ENCODE data around the gene TBC1D3I. TPM values are rescaled to one million over a fixed set of nuclear protein-coding genes. Genes with fewer than 3 reads are reported as not detected.
"Not testable (repeated sequence)": the region's sequence is repeated elsewhere in the genome, so short reads cannot be mapped to it uniquely, and the experiment has no call there.

TBC1D3I gene
- total and polyA plus RNA-seq, 2 experiments from 2014 or later, result not detected

DNA sequence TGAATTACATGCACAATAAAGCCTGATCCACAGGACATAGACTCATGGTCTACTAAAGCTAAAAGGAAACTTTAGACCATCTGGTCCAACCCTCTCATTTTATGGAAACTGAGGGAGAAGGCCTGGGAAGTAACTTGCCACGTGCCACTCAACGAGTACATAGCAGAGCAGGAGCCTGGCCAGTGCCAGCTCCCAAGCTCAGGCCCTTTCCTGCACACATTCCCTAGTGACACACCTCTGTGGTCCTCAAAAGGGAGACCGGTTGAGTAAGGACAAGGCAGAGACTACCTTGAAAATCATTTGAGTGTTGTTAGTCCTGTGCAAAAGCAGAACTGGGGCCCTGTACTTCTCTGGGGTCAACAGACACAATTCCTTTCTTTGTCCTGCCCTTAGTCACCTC, 50.7 kb downstream of the TBC1D3I start:
- no peaks in the 10 kb centered on the region for H3K36me3 ChIP-seq (ENCODE audit: low read depth)
- no peaks in the 10 kb centered on the region for H3K79me2 ChIP-seq (ENCODE audit: insufficient read depth)
- H3K27ac ChIP-seq, result no peak overlapping the region
- no peak overlapping the region for H2AFZ ChIP-seq
- no peak overlapping the region for H3K9ac ChIP-seq
- H3K4me2 ChIP-seq (ENCODE audit: unreplicated experiment), result no peak overlapping the region
- no peaks in the 10 kb centered on the region for H3F3A ChIP-seq (ENCODE audit: insufficient read depth)
- H3K9me3 ChIP-seq (ENCODE audit: low read depth), result no peaks in the 10 kb centered on the region
- 40 to 51% methylated on average over 3 of the region's 3 CpGs for WGBS, 2 experiments (ENCODE audit: low coverage in 1 of 2, low lambda C conversion rate in 2 of 2, missing lambda C conversion rate in 2 of 2)
- peaks cover 16% of the 10 kb centered on the region for H3K27me3 ChIP-seq (replicated peaks; ENCODE audit: insufficient read depth)
- no peaks in the 10 kb centered on the region for H3K9me2 ChIP-seq (ENCODE audit: insufficient read depth)
- no peak overlapping the region for H3K4me3 ChIP-seq
- no peak for TF ChIP-seq EZH2 (IDR thresholded peaks at IDR 0.05; ENCODE audit: insufficient read depth, poor library complexity, severe bottlenecking)
- TF ChIP-seq EZH2phosphoT487 (IDR thresholded peaks at IDR 0.05; ENCODE audit: insufficient read depth, low read depth), result no peak
- H4K20me1 ChIP-seq (ENCODE audit: insufficient read depth), result no peaks in the 10 kb centered on the region
- DNase-seq, result no peak
- H3K4me1 ChIP-seq (ENCODE audit: insufficient read depth), result no peaks in the 10 kb centered on the region
- in situ Hi-C loops (cut with MboI), result no loop called here

DNA sequence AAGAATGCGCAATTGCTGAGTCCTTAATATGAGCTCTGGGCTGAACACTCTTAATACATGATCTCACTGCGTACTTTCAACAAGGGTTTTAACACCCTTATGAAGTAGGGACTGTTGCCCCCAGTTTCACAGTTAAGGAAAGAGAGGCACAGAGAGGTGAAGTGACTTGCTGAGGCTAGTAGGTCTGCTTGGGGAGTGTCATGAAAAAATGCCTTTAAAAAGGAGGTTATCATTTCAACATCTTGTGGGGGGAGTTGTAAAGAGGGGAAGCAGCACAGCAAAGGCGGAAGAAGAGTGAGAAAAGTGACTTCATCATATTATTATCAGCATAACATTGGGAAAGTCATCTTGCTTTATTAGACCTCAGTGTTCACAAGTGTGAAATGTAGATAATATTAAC, 51.4 kb downstream of the TBC1D3I start:
- Histone ChIP-seq H3K4me3 (no peak overlapping the region), H3K9me3 (ENCODE audit: low read depth) (no peaks in the 10 kb centered on the region), H3F3A (ENCODE audit: insufficient read depth) (no peaks in the 10 kb centered on the region), H3K4me2 (ENCODE audit: unreplicated experiment) (no peak overlapping the region), H3K9ac (no peak overlapping the region), H3K79me2 (ENCODE audit: insufficient read depth) (no peaks in the 10 kb centered on the region), H3K4me1 (ENCODE audit: insufficient read depth) (no peaks in the 10 kb centered on the region), H3K27ac (no peak overlapping the region), H3K36me3 (ENCODE audit: low read depth) (no peaks in the 10 kb centered on the region), H3K9me2 (ENCODE audit: insufficient read depth) (no peaks in the 10 kb centered on the region), H3K27me3 (replicated peaks; ENCODE audit: insufficient read depth) (peaks cover 16% of the 10 kb centered on the region), H4K20me1 (ENCODE audit: insufficient read depth) (no peaks in the 10 kb centered on the region), H2AFZ (no peak overlapping the region)
- no peak for DNase-seq
- TF ChIP-seq EZH2 (IDR thresholded peaks at IDR 0.05; ENCODE audit: insufficient read depth, poor library complexity, severe bottlenecking) (no peak), EZH2phosphoT487 (IDR thresholded peaks at IDR 0.05; ENCODE audit: insufficient read depth, low read depth) (no peak)
- 58 to 60% methylated on average over 3 of the region's 3 CpGs for WGBS, 2 experiments (ENCODE audit: low coverage in 1 of 2, low lambda C conversion rate in 2 of 2, missing lambda C conversion rate in 2 of 2)
- in situ Hi-C loops (cut with MboI), result no loop called here

DNA sequence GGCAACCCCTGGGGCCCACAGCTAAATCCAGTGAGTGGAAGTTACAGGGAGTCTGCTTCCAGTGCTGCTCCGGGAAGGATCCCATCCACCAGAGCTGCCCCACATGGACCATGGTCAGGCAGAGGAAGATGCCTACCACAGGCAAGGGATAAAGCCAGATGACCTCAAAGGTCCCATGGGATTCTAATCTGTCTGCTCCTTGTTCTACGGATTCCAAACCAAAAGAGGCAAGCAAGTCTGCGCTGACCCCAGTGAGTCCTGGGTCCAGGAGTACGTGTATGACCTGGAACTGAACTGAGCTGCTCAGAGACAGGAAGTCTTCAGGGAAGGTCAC, 52.1 kb downstream of the TBC1D3I start:
- H3K4me1 ChIP-seq (ENCODE audit: insufficient read depth), result no peaks in the 10 kb centered on the region
- H4K20me1 ChIP-seq (ENCODE audit: insufficient read depth), result no peaks in the 10 kb centered on the region
- in situ Hi-C loops (cut with MboI), result no loop called here
- H3K27me3 ChIP-seq (replicated peaks; ENCODE audit: insufficient read depth), result peaks cover 16% of the 10 kb centered on the region
- H3K9me2 ChIP-seq (ENCODE audit: insufficient read depth), result no peaks in the 10 kb centered on the region
- H3K36me3 ChIP-seq (ENCODE audit: low read depth), result no peaks in the 10 kb centered on the region
- whole genome bisulfite sequencing, 2 experiments (ENCODE audit: low coverage in 1 of 2, low lambda C conversion rate in 2 of 2, missing lambda C conversion rate in 2 of 2), result 23 to 24% methylated on average over 4 of the region's 4 CpGs
- H3K79me2 ChIP-seq (ENCODE audit: insufficient read depth), result no peaks in the 10 kb centered on the region
- no peaks in the 10 kb centered on the region for H3F3A ChIP-seq (ENCODE audit: insufficient read depth)
- H3K9me3 ChIP-seq (ENCODE audit: low read depth), result no peaks in the 10 kb centered on the region
- TF ChIP-seq EZH2phosphoT487 (IDR thresholded peaks at IDR 0.05; ENCODE audit: insufficient read depth, low read depth), result no peak
- TF ChIP-seq EZH2 (IDR thresholded peaks at IDR 0.05; ENCODE audit: insufficient read depth, poor library complexity, severe bottlenecking), result no peak
- DNase-seq, result no peak
- no peak overlapping the region for H2AFZ ChIP-seq
- H3K4me2 ChIP-seq (ENCODE audit: unreplicated experiment), result no peak overlapping the region
- no peak overlapping the region for H3K9ac ChIP-seq
- no peak overlapping the region for H3K4me3 ChIP-seq
- no peak overlapping the region for H3K27ac ChIP-seq

DNA sequence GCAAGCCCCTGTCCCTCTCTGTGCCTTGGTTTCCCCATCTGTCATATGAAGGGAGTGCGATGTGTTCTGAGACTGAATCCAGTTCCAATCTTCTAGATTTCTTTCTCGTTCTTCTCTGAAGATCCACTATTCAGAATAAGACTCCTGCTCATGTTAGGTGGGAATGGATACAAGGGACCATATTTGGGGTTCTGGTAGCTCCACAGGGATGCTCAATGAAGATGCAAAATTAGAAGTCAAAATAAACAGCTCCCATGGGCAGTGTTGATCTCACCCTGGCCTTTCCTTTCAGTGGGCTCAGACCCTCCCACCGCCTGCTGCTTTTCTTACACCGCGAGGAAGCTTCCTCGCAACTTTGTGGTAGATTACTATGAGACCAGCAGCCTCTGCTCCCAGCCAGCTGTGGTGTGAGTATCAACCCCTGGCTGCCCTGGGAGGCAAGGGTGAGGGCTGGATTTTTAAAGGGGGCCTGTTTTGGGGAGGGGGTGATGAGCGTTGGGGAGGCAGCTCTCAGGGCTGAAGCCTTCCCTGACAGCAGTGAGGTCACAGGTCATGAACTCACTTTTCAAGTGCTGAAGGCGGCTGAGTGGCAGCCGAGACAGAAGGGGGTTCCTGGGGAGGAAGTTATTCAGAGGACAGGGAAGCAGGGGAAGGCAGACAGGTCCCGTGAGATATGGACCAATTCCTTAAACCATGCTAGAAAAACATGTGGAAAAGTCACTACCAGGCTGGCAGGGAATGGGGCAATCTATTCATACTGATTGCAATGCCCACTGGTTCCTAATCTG, 52.7 kb downstream of the TBC1D3I start:
- in situ Hi-C loops (cut with MboI); H3K27ac ChIP-seq; H4K20me1 ChIP-seq (ENCODE audit: insufficient read depth); H3K4me3 ChIP-seq; H3K79me2 ChIP-seq (ENCODE audit: insufficient read depth); H3K4me1 ChIP-seq (ENCODE audit: insufficient read depth); H3K36me3 ChIP-seq (ENCODE audit: low read depth); DNase-seq; H2AFZ ChIP-seq; H3K9me3 ChIP-seq (ENCODE audit: low read depth); H3K9ac ChIP-seq; H3K4me2 ChIP-seq (ENCODE audit: unreplicated experiment); H3F3A ChIP-seq (ENCODE audit: insufficient read depth); H3K9me2 ChIP-seq (ENCODE audit: insufficient read depth): not testable (repeated sequence)
- 27 to 33% methylated on average over 10 of the region's 10 CpGs for WGBS, 2 experiments (ENCODE audit: low coverage in 1 of 2, low lambda C conversion rate in 2 of 2, missing lambda C conversion rate in 2 of 2)
- peaks cover 16% of the 10 kb centered on the region for H3K27me3 ChIP-seq (replicated peaks; ENCODE audit: insufficient read depth)

DNA sequence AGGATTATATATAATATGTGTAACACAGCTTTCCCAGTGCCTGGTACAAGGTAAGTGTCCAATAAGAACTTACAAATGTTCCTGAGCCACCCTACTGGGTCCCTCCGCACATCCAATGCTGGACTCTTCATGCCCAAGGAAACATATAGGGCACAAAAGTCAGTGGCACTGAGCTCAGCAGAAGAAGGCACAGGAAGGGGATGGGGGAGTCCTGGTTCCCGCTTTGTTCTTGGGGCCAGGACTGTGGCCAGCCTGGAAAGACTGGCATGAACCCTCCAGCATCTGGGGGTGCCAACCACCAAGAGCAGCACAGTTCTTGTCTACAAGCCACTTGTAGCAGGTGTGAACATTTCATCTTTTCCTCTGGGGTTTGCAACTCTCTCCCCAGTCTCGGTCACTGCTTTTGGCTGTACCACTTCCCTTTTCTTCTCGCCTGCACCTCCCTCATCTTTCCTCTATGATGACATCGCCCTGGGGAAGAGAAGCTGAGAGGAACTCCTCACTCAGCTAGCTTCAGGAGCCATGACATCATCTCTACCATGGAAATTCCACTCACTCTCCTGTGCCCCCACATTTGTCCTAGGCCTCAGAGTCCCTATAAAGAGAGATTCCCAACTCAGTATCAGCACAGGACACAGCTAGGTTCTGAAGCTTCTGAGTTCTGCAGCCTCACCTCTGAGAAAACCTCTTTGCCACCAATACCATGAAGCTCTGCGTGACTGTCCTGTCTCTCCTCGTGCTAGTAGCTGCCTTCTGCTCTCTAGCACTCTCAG, 53.7 kb downstream of the TBC1D3I start, which contains the start of gene CCL4L2:
CCL4L2 (plus strand) TSS at position 625 of the 773 bp plus-strand sequence.
- H3K4me2 ChIP-seq (ENCODE audit: unreplicated experiment); H4K20me1 ChIP-seq (ENCODE audit: insufficient read depth); H3K9me2 ChIP-seq (ENCODE audit: insufficient read depth); H3K9me3 ChIP-seq (ENCODE audit: low read depth); H3K27ac ChIP-seq; H3K36me3 ChIP-seq (ENCODE audit: low read depth); H3K4me1 ChIP-seq (ENCODE audit: insufficient read depth); in situ Hi-C loops (cut with MboI); H3K4me3 ChIP-seq; DNase-seq; H3K9ac ChIP-seq; H2AFZ ChIP-seq; H3F3A ChIP-seq (ENCODE audit: insufficient read depth); H3K79me2 ChIP-seq (ENCODE audit: insufficient read depth): not testable (repeated sequence)
- WGBS, 2 experiments (ENCODE audit: low coverage in 1 of 2, low lambda C conversion rate in 2 of 2, missing lambda C conversion rate in 2 of 2), result 52 to 59% methylated on average over 7 of the region's 7 CpGs
- H3K27me3 ChIP-seq (replicated peaks; ENCODE audit: insufficient read depth), result peaks cover 16% of the 10 kb centered on the region

Measured in GM23248 (cell line).